ENCODE measurements around the gene HS6ST2. TPM values are rescaled to one million over a fixed set of nuclear protein-coding genes. Genes with fewer than 3 reads are reported as not detected.

The HS6ST2 gene
- total and polyA plus RNA-seq, 10 of the 15 experiments (the other 5 are each of a cell fraction or from before 2014, with no cell fraction given) = not detected

DNA sequence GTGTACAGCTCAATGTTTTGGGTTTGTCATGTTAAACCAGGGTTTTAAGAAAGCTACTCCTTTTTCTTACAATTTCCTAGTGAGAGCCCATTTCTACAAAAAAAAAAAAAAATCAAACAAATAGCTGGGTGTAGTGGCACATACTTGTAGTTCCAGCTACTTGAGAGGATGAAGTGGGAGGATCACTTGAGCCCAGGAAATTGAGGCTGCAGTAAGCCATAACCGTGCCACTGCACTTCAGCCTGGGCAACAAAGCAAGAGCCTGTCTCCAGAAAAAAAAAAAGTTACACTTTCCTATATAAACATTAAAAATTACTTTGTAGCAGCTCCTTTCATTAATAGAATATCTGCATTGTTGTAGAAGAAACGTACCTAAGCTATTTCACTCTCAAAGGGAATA lies 166.7 kb downstream of the HS6ST2 start:
- 9% methylated on average over 2 of the region's 2 CpGs for WGBS (ENCODE audit: insufficient coverage, insufficient replicate concordance, low lambda C conversion rate, missing lambda C conversion rate)
- intact Hi-C loops (cut with micrococcal nuclease; ENCODE audit: unreplicated experiment) = no loop called here

More for the DNA sequence above, 166.7 kb downstream of the HS6ST2 start:
- H3K9me3 ChIP-seq (replicated peaks; ENCODE audit: control insufficient read depth, insufficient read depth, low read length) = no peaks in the 10 kb centered on the region
- ATAC-seq (no peak), FAIRE-seq (no peak), DNase-seq (ENCODE audit: low read depth, low spot score) (no peak)
- POLR2A ChIA-PET = interaction anchor here (0.7 kb wide), 1 partner anchor 62 kb away, joined by 3 read pairs; no protein-coding TSS in a partner anchor
- CTCF ChIA-PET = interaction anchor here (0.6 to 1.4 kb wide), 2 partner anchors 8 to 18 kb away, joined by 3 read pairs; no protein-coding TSS in a partner anchor
- no peak overlapping the region for H2AFZ ChIP-seq (ENCODE audit: control insufficient read depth, low read depth, low read length)
- in situ Hi-C loops (cut with MboI) = no loop called here
- H3K9ac ChIP-seq (ENCODE audit: control insufficient read depth, insufficient read depth, low read length) = no peak overlapping the region
- H3K4me1 ChIP-seq (ENCODE audit: control insufficient read depth, insufficient read depth, low read length) = no peaks in the 10 kb centered on the region
- H3K4me2 ChIP-seq (ENCODE audit: control insufficient read depth, insufficient read depth) = no peak overlapping the region
- RAD21 ChIA-PET (ENCODE audit: unreplicated experiment) = no interaction called here
- no peak for TF ChIP-seq NFIC (IDR thresholded peaks at IDR 0.05; ENCODE audit: low read depth, low read length)
- TF ChIP-seq, protein P1, sequence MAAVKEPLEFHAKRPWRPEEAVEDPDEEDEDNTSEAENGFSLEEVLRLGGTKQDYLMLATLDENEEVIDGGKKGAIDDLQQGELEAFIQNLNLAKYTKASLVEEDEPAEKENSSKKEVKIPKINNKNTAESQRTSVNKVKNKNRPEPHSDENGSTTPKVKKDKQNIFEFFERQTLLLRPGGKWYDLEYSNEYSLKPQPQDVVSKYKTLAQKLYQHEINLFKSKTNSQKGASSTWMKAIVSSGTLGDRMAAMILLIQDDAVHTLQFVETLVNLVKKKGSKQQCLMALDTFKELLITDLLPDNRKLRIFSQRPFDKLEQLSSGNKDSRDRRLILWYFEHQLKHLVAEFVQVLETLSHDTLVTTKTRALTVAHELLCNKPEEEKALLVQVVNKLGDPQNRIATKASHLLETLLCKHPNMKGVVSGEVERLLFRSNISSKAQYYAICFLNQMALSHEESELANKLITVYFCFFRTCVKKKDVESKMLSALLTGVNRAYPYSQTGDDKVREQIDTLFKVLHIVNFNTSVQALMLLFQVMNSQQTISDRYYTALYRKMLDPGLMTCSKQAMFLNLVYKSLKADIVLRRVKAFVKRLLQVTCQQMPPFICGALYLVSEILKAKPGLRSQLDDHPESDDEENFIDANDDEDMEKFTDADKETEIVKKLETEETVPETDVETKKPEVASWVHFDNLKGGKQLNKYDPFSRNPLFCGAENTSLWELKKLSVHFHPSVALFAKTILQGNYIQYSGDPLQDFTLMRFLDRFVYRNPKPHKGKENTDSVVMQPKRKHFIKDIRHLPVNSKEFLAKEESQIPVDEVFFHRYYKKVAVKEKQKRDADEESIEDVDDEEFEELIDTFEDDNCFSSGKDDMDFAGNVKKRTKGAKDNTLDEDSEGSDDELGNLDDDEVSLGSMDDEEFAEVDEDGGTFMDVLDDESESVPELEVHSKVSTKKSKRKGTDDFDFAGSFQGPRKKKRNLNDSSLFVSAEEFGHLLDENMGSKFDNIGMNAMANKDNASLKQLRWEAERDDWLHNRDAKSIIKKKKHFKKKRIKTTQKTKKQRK (IDR thresholded peaks at IDR 0.05; ENCODE audit: low read depth, low read length) = no peak
- TF ChIP-seq RAD21 (IDR thresholded peaks at IDR 0.05; ENCODE audit: insufficient read depth, low read depth, low read length) = no peak
- TF ChIP-seq GATAD2B (conservative IDR thresholded peaks at IDR 0.05; ENCODE audit: low read depth) = no peak
- TF ChIP-seq MTA3 (IDR thresholded peaks at IDR 0.05; ENCODE audit: borderline replicate concordance, low read length) = no peak
- no peaks in the 10 kb centered on the region for H4K20me1 ChIP-seq (ENCODE audit: control insufficient read depth, insufficient read depth)
- no peaks in the 10 kb centered on the region for H3K36me3 ChIP-seq (ENCODE audit: control insufficient read depth in 2 of 2, insufficient read depth in 2 of 2, low read length in 1 of 2)
- no peak overlapping the region for H3K27ac ChIP-seq (ENCODE audit: control insufficient read depth, insufficient read depth)
- no peaks in the 10 kb centered on the region for H3K27me3 ChIP-seq (replicated peaks in 1 of 2; ENCODE audit: control insufficient read depth in 2 of 2, insufficient read depth in 2 of 2, low read length in 1 of 2)
- H3K4me3 ChIP-seq = no peak overlapping the region
- no TSS peak for BruUV-seq (replicated peaks)
- SMC1A ChIA-PET (ENCODE audit: uncharacterized antibody, unreplicated experiment) = no interaction called here
- no peaks in the 10 kb centered on the region for H3K79me2 ChIP-seq (ENCODE audit: control insufficient read depth, insufficient read depth, low read length)

Data from GM12878 (cell line).